GM18511 (cell line): ENCODE data around the gene MRPL45.
A peak's percentile ranks its signal among the peaks of the same experiment; 100 is the strongest.
"Not testable (repeated sequence)": the region's sequence is repeated elsewhere in the genome, so short reads cannot be mapped to it uniquely, and the experiment has no call there.

Experiments
- ATAC-seq: cut with Tn5 transposase; IDR thresholded peaks from one replicate; pipeline ENCODE4 v1.9.1; 2021; ENCODE audit warnings: mild to moderate bottlenecking, moderate library complexity; ENCODE audit not compliant: unreplicated experiment

The MRPL45 gene

DNA sequence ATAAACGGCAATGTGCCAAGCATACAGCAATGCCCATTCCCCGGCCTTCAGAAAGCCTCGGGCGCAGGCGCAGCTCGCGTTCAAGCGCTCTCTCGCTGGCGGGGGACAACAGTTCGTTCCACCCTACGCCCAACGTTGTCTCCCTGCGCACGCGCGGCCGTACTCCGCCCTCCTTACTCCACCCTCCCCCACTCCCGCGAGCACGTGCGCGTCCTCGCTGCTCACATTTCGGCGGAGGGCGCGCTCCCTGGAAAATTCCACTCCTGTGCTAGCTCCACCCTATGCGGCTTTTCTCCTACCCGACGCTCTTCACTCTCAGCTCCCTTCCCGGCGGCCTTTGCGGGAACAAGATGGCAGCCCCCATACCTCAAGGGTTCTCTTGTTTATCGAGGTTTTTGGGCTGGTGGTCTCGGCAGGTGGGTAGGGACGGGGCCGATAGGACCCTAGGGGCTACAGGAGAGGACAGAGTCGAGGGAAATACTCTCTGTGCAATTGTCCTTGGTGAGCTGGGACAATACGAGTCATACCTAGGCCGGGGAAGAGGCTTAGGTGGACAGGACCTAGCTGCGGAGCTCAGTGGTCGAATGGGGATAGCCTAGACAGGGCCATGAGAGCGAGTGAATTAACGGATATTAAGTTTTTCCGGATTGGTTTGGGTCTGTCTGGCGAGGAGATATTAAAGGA, at the start of gene MRPL45:
Gene MRPL45 (plus strand): TSS at position 335 of the 684 bp plus-strand sequence. CDS start 16 bp downstream, at position 351.
- peak; percentile 98 for ATAC-seq

DNA sequence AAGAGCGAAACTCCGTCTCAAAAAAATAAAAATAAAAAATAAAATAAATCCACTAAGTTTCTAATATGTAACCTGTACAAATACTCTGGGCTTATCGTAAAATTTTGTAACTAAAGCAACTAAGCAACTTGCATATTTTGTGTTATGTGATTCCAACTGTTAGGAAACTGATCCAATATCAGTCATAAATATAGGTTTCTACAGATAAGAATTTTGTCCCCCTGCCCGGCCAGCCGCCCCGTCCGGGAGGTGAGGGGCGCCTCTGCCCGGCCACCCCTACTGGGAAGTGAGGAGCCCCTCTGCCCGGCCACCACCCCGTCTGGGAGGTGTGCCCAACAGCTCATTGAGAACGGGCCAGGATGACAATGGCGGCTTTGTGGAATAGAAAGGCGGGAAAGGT, 43.8 kb upstream of the MRPL45 start:
- not testable (repeated sequence) for ATAC-seq

DNA sequence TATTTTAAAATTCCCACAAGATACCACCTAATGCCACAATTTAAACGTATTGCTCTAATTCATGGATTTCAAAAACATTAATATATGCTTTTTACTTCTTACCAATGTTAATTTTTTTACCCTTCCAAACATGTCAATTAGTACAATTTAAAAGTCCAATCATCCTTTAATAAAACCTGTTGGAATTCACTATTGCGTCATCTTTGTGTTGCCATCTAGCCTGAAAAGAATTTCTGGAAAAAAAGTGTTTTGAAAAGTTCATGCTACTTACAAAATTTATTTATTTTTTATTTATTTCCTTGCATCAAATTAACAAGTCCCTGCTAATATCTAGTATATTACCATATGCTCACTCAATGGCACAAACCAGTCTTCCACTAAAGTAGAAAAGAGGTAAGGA, 42.6 kb upstream of the MRPL45 start:
- ATAC-seq = not testable (repeated sequence)

GRCh38 chr17:38257013-38257621, 39.9 kb upstream of the MRPL45 start:
- peak; percentile 81 for ATAC-seq

DNA sequence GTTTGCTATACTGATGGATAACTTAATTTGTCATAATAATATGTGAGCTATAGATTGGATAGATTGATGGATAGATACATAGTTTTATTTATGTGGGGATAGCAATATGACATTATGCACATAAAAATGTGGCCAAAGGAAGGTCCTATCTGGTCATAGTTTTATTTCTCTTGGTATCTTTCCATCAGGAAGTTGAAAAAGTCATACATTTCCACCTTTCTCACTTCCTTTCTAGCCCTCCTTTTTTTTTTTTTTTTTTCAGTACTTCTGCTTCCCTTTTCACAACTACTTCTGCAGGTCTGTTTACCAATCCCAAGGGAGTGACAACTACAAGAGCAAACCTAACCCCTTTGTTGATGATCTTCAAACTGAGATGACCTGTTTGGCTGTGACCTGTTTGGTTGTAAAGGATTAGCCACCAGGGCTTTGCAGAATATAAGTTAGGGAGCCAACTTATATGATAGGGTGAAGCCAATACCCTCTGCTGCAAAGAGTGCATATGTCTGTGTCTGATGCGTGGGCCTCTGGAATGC, 30.9 kb upstream of the MRPL45 start:
- not testable (repeated sequence) for ATAC-seq

DNA sequence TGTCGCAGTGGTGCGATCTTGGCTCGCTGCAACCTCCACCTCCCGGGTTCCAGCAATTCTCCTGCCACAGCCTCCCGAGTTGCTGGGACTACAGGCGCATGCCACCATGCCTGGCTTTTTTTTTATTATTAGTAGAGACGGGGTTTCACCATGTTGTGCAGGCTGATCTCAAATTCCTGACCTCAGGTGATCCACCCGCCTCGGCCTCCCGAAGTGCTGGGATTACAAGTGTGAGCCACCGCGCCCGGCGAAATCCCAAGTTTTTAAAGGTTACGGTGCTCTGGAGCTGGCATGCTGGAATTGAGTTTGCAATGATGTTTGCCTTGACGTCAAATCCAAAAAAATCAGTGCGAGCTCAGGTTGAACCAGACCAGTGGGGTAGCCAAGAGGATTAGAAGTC, 30.4 kb upstream of the MRPL45 start:
- ATAC-seq = not testable (repeated sequence)

DNA sequence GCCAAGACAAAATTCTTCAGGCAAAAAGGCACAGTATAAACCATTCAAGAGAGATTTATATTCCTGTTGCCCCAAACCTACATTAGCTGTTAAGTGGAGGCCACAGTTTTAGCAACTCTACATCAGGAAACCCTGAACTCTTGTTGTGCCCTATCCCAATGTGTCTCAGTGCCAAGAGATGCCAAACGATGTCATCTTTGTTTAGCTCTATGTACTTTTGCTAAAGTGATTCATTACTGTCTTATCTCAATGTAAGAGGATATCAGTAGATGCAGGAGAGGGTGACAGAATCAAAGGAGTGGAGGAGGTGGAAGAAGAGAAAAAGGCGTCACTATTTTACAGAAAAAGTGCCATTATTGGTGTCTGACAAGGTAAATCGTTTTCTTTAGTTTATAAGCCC, 28.8 kb upstream of the MRPL45 start:
- not testable (repeated sequence) for ATAC-seq

DNA sequence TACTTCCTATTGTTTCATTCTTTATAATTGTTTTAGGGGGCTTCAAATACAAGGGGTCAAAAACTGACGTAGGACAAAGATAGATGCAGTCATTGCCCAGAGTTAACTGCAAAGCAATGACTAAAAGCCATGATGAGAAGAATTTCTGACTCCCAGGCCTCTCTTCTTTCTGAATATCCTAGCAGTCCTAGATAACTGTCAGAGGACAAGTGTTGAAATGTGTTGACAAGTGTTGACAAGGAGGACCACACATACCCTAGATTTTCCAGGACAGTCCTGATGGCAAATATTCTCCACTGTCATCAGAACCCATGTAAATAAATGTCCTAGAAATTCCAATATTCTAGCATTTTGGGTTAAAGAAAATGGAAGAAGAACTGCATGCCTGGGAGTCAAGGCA, 27.9 kb upstream of the MRPL45 start:
- ATAC-seq = not testable (repeated sequence)

DNA sequence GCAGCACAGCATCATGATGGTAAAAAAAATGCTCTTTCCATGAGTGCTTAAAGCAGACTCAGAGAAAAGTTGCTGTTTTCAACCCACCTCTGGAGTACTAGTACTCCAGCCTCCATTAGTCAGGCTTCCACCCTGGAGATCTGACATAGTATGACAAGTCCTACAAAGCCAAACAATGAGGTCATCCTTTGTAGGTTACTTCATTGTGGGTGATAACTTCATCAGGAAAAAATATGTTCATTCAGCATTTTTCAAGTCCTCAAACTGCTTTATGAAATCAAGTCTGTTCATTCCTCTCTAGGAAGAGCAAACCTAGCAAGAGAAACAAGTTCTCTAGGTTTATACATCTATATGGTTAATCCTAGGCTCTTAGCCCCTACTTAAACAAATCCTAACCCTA, 27.4 kb upstream of the MRPL45 start:
- ATAC-seq = not testable (repeated sequence)

GRCh38 chr17:38285994-38286393, 11.0 kb upstream of the MRPL45 start:
- ATAC-seq = not testable (repeated sequence)

DNA sequence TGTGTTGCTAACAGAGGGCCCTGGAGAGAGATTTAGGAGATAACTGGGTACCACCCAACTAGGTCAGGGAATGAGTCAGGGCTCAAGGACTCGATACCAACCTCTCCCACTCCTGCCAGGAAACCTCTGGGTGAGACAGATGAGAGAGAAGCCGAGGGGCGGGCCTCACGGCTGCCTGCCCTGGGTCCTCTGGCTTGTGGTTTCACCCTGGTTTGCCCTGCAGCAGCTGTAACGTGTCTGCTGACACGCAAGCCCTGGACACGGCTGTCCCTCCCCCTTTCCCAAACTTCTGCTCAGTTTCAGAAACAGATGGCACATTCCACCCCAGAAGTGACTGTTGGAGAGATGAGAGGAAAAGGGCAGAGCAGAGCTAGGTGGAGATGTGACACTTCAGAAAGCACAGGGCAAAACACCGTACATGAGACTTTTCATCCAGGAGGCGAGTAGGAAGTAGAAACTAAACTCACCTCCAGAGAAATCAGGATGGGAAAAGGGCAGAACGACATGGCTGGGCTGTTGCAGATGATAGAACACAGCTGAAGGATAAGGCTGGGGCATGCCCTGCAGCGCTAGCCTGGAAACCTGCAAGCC, 10.4 kb upstream of the MRPL45 start:
- not testable (repeated sequence) for ATAC-seq

GRCh38 chr17:38288217-38288827, 8.6 kb upstream of the MRPL45 start:
- not testable (repeated sequence) for ATAC-seq

DNA sequence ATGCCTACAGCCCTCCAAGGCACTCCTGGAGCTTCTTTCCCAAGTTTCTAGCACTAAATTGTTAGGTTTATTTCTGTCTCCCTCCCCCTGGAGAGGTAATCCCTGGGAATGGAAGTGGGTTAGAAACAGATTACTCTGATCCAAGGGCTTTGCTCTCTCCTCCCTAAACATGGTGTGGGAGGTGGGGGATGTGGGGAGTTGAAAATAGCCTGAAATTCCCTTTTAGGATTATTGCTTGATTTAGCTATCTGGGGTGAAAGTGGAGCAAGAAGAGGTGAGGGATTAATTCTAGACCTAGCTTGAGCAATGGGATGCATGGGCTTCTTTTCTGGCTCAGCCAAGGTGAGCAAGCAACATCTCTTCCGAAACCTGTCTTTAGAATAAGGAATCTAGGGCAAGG, 7.2 kb upstream of the MRPL45 start:
- ATAC-seq = not testable (repeated sequence)

DNA sequence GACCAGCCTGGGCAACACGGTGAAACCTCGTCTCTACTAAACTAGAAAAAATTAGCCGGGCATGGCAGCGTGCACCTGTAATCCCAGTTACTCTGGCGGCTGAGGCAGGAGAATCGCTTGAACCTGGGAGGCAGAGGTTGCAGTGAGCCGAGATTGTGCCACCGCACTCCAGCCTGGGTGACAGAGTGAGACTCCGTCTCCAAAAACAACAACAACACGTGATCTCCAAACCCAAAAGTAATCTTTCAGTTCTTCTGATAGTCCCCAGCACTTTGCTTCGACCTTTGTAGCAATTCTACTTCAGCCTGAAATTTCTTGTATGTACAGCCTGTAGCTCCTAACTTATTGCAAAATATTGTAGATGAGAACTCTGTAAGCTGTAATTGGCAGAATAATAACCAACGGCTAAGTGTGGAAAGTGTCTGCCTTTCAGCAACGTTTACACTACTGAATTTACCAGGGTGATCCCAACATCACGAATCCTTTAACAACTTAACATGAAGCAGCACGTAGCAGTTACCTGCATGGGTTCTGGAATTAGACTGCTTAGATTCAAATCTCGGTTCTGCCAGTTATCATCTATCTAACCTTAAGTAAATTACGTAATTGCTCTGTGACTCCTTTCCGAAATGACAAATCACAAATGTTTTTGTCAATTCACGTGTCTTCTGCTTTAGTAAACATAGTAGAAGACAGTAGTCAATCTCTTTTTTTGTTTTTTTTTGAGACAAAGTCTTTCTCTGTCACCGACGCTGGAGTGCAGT, 1.2 kb upstream of the MRPL45 start:
- ATAC-seq = not testable (repeated sequence)

DNA sequence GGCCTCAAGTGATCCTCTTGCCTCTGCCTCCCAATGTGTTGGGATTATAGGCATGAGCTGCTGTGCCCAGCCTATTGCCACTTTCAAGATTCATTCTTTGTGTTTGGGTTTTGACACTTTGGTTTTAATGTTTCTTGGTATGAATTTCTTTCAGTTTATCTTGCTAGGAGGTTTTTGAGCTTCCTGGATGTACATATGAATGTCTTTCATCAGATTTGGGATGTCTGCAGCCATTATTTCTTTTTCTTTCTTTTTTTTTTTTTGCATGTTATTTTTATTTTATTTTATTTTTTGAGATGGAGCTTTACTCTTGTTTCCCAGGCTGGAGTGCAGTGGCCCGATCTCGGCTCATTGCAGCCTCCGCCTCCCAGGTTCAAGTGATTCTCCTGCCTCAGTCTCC, 18.5 kb downstream of the MRPL45 start:
- ATAC-seq = no peak

DNA sequence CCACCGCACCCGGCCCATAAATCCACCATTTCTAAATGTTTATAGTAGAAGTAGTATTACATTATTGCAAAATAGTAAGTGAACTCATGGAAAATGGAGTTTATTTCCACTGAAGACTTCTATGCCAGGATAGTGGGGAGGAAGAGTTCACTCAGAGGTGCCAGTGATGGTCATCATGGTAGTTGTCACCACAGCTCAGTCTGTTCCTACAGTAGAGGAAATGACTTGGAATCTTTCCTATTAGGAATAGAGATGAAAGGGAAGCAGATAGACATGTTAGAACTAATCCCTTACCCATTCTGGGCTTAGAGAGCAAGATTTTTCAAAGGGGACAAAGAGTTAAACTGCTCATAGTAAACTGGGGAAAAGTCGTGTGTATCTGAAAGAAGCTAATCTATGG, 20.1 kb downstream of the MRPL45 start:
- no peak for ATAC-seq

GRCh38 chr17:38320482-38320881, 23.5 kb downstream of the MRPL45 start:
- no peak for ATAC-seq

GRCh38 chr17:38322156-38322779, 25.3 kb downstream of the MRPL45 start:
- no peak for ATAC-seq

DNA sequence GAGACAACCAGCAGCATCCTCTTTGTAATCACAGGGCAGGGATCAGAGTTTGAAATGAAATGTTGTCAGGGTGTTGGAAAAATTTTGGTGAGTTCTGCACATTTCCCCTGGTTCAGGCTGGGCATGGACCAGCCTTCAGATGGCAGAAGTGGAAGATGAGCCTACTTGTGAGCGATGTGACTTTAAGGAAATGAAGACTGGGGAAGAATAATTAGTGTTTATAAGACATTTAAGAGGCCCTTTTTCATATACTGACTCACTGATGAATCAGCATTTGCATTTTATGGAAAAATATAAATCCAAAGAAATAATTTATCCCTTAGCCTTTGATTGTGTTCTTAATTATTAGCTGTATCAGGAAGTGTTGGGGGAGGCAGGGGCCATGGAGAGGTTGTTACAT, 25.9 kb downstream of the MRPL45 start:
- ATAC-seq = no peak

- no peak for ATAC-seq
Measured at GRCh38 chr17:38324141-38324697, 27.3 kb downstream of the MRPL45 start.
